ENCODE data around the gene NAP1L4.

GRCh38 chr11:2997406-2997805 lies 5.3 kb upstream of the NAP1L4 start:
- no peak for TF ChIP-seq CTCF (IDR thresholded peaks at IDR 0.05; ENCODE audit: low read length)
- TF ChIP-seq EZH2 (IDR thresholded peaks at IDR 0.05; ENCODE audit: borderline replicate concordance, low read length) = no peak

Measured in OCI-LY1 (cell line).